ENCODE data around the gene KLHL29. TPM values are rescaled to one million over a fixed set of nuclear protein-coding genes. Genes with fewer than 3 reads are reported as not detected.

Gene KLHL29
- total RNA-seq, 1 donor from 2014 or later, result 36.5 TPM

GRCh38 chr2:23574919-23575654 lies 190.1 kb downstream of the KLHL29 start:
- Mint-ChIP-seq H3K4me1 (ENCODE audit: low read depth, unreplicated experiment) (peaks cover 2% of the 10 kb centered on the region), H3K27me3 (ENCODE audit: unreplicated experiment) (peaks cover 4% of the 10 kb centered on the region), H3K4me3 (ENCODE audit: unreplicated experiment) (no peak overlapping the region), H3K36me3 (ENCODE audit: unreplicated experiment) (peaks cover 6% of the 10 kb centered on the region), H3K27ac (ENCODE audit: unreplicated experiment) (no peak overlapping the region), H3K9me3 (ENCODE audit: unreplicated experiment) (peaks cover 5% of the 10 kb centered on the region)
- TF ChIP-seq CTCF (IDR thresholded peaks at IDR 0.05; ENCODE audit: partially characterized antibody, unreplicated experiment), result no peak
- DNase-seq, result no peak

- H3K9me3 Mint-ChIP-seq (ENCODE audit: unreplicated experiment), result peaks cover 4% of the 10 kb centered on the region
- no peaks in the 10 kb centered on the region for H3K27me3 Mint-ChIP-seq (ENCODE audit: unreplicated experiment)
- no peak overlapping the region for H3K4me3 Mint-ChIP-seq (ENCODE audit: unreplicated experiment)
- H3K4me1 Mint-ChIP-seq (ENCODE audit: low read depth, unreplicated experiment), result peaks cover 2% of the 10 kb centered on the region
- no peaks in the 10 kb centered on the region for H3K36me3 Mint-ChIP-seq (ENCODE audit: unreplicated experiment)
- no peak for DNase-seq
- TF ChIP-seq CTCF (IDR thresholded peaks at IDR 0.05; ENCODE audit: partially characterized antibody, unreplicated experiment), result no peak
- H3K27ac Mint-ChIP-seq (ENCODE audit: unreplicated experiment), result no peak overlapping the region
These were observed 194.1 kb downstream of the KLHL29 start for GRCh38 chr2:23578964-23579671.

- DNase-seq, result no peak
- H3K4me1 Mint-ChIP-seq (ENCODE audit: low read depth, unreplicated experiment), result peaks cover 2% of the 10 kb centered on the region
- H3K4me3 Mint-ChIP-seq (ENCODE audit: unreplicated experiment), result no peak overlapping the region
- no peak overlapping the region for H3K27ac Mint-ChIP-seq (ENCODE audit: unreplicated experiment)
- H3K9me3 Mint-ChIP-seq (ENCODE audit: unreplicated experiment), result peaks cover 4% of the 10 kb centered on the region
- H3K27me3 Mint-ChIP-seq (ENCODE audit: unreplicated experiment), result peaks cover 1% of the 10 kb centered on the region
- TF ChIP-seq CTCF (IDR thresholded peaks at IDR 0.05; ENCODE audit: partially characterized antibody, unreplicated experiment), result no peak
- no peaks in the 10 kb centered on the region for H3K36me3 Mint-ChIP-seq (ENCODE audit: unreplicated experiment)
These were observed 194.7 kb downstream of the KLHL29 start for GRCh38 chr2:23579674-23580073.

GRCh38 chr2:23583467-23583866 lies 198.5 kb downstream of the KLHL29 start:
- H3K4me3 Mint-ChIP-seq (ENCODE audit: unreplicated experiment), result no peak overlapping the region
- no peaks in the 10 kb centered on the region for H3K36me3 Mint-ChIP-seq (ENCODE audit: unreplicated experiment)
- H3K27ac Mint-ChIP-seq (ENCODE audit: unreplicated experiment), result no peak overlapping the region
- DNase-seq, result no peak
- H3K4me1 Mint-ChIP-seq (ENCODE audit: low read depth, unreplicated experiment), result peaks cover 24% of the 10 kb centered on the region
- no peak for TF ChIP-seq CTCF (IDR thresholded peaks at IDR 0.05; ENCODE audit: partially characterized antibody, unreplicated experiment)
- H3K9me3 Mint-ChIP-seq (ENCODE audit: unreplicated experiment), result peaks cover 12% of the 10 kb centered on the region
- H3K27me3 Mint-ChIP-seq (ENCODE audit: unreplicated experiment), result peaks cover 7% of the 10 kb centered on the region
